Measurements from ENCODE around the gene GSDME. TPM values are rescaled to one million over a fixed set of nuclear protein-coding genes. Genes with fewer than 3 reads are reported as not detected.
"Not testable (repeated sequence)": the region's sequence is repeated elsewhere in the genome, so short reads cannot be mapped to it uniquely, and the experiment has no call there.

Gene GSDME
- total and polyA plus RNA-seq, 7 donors = 4.9 to 32.1 (median 14.1) TPM

DNA sequence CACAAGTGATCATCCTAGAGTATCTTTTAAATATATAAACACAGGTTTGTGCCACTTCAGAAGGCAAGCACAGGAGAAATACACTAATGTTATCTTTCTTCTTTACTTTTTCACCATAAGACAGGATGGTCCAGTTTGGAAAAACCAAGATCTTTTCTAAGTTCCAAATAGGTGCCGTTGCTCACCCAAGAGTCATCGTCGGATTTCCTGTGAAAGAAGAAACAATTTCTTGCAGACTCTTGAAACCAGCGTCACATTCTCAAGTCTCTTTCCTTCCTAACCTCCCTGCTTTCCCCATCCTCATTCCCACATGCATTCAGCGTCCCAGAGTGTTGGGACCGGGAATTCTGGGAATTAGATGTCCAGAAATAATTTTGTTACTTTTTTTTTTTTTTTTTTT is 42.8 kb upstream of the GSDME start:
- Histone ChIP-seq H3K4me1 (no peaks in the 10 kb centered on the region), H3K9me3 (no peaks in the 10 kb centered on the region), H3K27me3 (ENCODE audit: insufficient read depth in 3 of 3, low read length in 2 of 3) (no peaks in the 10 kb centered on the region), H3K27ac (no peak overlapping the region), H3K36me3 (ENCODE audit: insufficient read depth in 1 of 2, low read depth in 1 of 2) (peaks cover 0 to 21% of the 10 kb centered on the region in 2 donors), H3K4me3 (no peak overlapping the region)
- DNase-seq = no peak
- ATAC-seq = no peak
- intact Hi-C loops (cut with DNase I) = no loop called here
- 90 to 97% (median 94%) methylated on average over 6 of the region's 6 CpGs for WGBS, 3 donors
- TF ChIP-seq, protein P1, sequence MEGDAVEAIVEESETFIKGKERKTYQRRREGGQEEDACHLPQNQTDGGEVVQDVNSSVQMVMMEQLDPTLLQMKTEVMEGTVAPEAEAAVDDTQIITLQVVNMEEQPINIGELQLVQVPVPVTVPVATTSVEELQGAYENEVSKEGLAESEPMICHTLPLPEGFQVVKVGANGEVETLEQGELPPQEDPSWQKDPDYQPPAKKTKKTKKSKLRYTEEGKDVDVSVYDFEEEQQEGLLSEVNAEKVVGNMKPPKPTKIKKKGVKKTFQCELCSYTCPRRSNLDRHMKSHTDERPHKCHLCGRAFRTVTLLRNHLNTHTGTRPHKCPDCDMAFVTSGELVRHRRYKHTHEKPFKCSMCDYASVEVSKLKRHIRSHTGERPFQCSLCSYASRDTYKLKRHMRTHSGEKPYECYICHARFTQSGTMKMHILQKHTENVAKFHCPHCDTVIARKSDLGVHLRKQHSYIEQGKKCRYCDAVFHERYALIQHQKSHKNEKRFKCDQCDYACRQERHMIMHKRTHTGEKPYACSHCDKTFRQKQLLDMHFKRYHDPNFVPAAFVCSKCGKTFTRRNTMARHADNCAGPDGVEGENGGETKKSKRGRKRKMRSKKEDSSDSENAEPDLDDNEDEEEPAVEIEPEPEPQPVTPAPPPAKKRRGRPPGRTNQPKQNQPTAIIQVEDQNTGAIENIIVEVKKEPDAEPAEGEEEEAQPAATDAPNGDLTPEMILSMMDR (IDR thresholded peaks at IDR 0.05) = no peak

DNA sequence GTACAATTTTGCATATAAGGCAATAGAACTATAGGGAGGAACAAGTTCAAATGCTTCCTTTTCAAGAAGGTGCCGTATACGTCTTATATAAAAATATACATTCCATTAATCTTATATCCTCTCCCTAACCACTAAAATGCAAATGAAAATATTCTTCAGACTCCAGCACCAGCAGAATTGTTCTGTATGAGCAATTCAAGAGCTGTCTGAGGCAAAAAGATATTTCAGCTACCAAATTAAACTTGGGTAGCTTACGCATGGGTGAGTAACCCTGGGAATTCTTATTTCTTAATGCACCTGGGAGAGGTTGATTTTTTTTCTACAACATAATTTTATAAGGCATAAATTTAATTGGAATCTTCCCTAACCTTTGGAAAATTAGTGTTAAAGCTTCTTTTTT is 42.2 kb upstream of the GSDME start:
- 93 to 99% (median 98%) methylated on average over 3 of the region's 3 CpGs for WGBS, 3 donors
- Histone ChIP-seq H3K4me1 (no peaks in the 10 kb centered on the region), H3K4me3 (no peak overlapping the region), H3K27me3 (ENCODE audit: insufficient read depth in 3 of 3, low read length in 2 of 3) (no peaks in the 10 kb centered on the region), H3K27ac (no peak overlapping the region), H3K36me3 (ENCODE audit: insufficient read depth in 1 of 2, low read depth in 1 of 2) (peaks cover 0 to 21% of the 10 kb centered on the region in 2 donors), H3K9me3 (no peaks in the 10 kb centered on the region)
- TF ChIP-seq, protein P1 (IDR thresholded peaks at IDR 0.05) = no peak
- no peak for ATAC-seq
- DNase-seq = no peak
- intact Hi-C loops (cut with DNase I) = no loop called here

DNA sequence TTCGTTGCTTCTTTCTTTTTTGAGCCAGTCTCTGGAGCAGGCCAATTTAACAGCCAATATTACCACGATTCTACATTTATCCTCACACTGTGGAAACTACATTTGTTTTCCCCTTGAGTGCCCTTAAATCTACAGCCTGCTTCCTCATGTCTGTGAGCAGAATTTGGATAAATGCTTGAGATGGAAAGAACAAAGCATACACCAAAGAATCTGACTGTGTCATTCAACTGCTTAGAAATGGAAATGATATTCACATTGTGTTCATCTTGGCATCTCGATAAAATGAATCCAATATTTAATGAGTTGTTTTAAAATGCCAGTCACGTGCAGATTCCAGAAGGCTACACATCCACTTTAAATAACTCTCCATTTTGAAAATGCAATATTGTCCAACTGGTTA is 41.0 kb upstream of the GSDME start:
- H3K36me3 ChIP-seq (ENCODE audit: insufficient read depth in 1 of 2, low read depth in 1 of 2) = peaks cover 0 to 10% of the 10 kb centered on the region in 2 donors
- intact Hi-C loops (cut with DNase I) = no loop called here
- no peak for ATAC-seq
- WGBS, 3 donors = 55 to 68% (median 59%) methylated on average over 4 of the region's 4 CpGs
- TF ChIP-seq, protein P1 (IDR thresholded peaks at IDR 0.05) = no peak
- DNase-seq = no peak
- no peak overlapping the region for H3K27ac ChIP-seq
- H3K9me3 ChIP-seq = no peaks in the 10 kb centered on the region
- H3K4me3 ChIP-seq = no peak overlapping the region
- no peaks in the 10 kb centered on the region for H3K27me3 ChIP-seq (ENCODE audit: insufficient read depth in 3 of 3, low read length in 2 of 3)
- no peaks in the 10 kb centered on the region for H3K4me1 ChIP-seq

DNA sequence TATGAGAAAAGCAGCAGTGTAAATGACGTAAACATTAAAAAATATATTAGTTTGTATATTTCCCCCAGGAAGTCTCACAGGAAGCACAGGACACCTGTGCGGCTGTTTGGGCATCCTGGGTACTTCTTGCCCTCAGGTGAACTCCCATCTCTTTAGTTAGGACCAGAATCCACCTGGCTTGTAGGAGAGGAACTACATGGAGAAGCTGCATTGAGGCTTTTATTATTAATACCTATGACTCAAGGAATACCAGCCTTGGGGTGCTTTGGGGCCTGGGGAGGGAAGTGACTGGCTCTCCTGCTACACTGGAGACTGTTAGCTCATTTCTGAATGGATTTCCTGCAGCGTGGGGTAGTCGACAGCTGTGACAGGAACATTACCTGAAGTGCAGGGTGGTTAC is 40.0 kb upstream of the GSDME start:
- no peak overlapping the region for H3K27ac ChIP-seq
- 88 to 93% (median 91%) methylated on average over 4 of the region's 4 CpGs for WGBS, 3 donors
- intact Hi-C loops (cut with DNase I) = no loop called here
- no peaks in the 10 kb centered on the region for H3K27me3 ChIP-seq (ENCODE audit: insufficient read depth in 3 of 3, low read length in 2 of 3)
- H3K36me3 ChIP-seq (ENCODE audit: insufficient read depth in 1 of 2, low read depth in 1 of 2) = no peaks in the 10 kb centered on the region
- no peak overlapping the region for H3K4me3 ChIP-seq
- ATAC-seq (peak in 1 of 4 donors; percentile 23), DNase-seq (no peak)
- TF ChIP-seq, protein P1 (IDR thresholded peaks at IDR 0.05) = no peak
- no peaks in the 10 kb centered on the region for H3K4me1 ChIP-seq
- no peaks in the 10 kb centered on the region for H3K9me3 ChIP-seq

DNA sequence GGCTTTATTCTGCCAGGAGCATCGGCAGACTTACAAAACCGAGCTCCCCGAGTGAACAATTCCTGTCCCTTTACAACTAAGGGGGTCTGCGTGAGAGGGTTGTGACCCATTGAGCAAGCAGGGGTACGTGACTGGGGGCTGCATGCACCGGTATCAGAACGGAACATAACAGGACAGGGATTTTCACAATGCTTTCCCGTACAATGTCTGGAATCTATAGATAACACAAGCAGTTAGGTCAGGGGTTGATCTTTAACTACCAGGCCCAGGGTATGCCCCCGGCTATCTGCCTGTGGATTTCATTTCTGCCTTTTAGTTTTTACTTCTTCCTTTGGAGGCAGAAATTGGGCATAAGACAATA is 38.1 kb upstream of the GSDME start:
- H3K9me3 ChIP-seq = no peaks in the 10 kb centered on the region
- ATAC-seq = no peak
- no peaks in the 10 kb centered on the region for H3K36me3 ChIP-seq (ENCODE audit: insufficient read depth in 1 of 2, low read depth in 1 of 2)
- H3K4me3 ChIP-seq = no peak overlapping the region
- no peak for DNase-seq
- TF ChIP-seq, protein P1 (IDR thresholded peaks at IDR 0.05) = no peak
- intact Hi-C loops (cut with DNase I) = no loop called here
- H3K27me3 ChIP-seq (ENCODE audit: insufficient read depth in 3 of 3, low read length in 2 of 3) = no peaks in the 10 kb centered on the region
- no peak overlapping the region for H3K27ac ChIP-seq
- H3K4me1 ChIP-seq = no peaks in the 10 kb centered on the region
- 94 to 98% (median 94%) methylated on average over 9 of the region's 9 CpGs for WGBS, 3 donors

DNA sequence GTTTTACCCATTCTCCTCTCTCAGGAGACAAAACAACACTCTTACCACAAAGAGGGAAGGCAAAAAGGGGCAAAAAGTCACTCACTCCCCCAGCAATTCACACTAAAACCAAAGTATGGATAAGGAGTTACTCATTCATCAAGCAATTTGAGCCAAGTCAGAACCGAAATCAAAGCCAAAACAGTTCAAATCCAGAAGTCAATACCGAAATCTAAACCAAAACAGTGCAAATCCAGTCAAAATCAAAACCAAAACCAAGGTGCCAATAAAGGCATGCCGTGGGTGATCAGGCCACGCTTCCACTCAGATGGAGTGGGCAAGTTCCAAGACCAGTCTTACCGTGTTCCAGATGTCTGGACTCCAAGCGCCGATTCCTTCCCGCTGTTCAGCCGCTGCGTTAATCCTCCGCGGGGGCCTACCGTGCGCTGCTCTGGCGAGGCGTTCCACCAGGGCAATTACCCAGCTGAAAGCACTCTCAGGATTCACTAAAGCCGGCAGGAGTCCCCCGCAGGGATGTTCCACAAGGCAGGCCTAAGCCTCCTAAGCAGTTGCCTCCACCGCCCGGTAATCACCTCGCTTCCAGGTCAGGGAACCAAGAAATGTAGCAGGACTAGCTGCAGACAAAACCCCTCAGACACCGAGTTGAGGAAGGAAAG is 37.6 kb upstream of the GSDME start:
- ATAC-seq; DNase-seq; H3K4me3 ChIP-seq; H3K36me3 ChIP-seq (ENCODE audit: insufficient read depth in 1 of 2, low read depth in 1 of 2); H3K27ac ChIP-seq; H3K9me3 ChIP-seq; H3K4me1 ChIP-seq; H3K27me3 ChIP-seq (ENCODE audit: insufficient read depth in 3 of 3, low read length in 2 of 3); intact Hi-C loops (cut with DNase I): not testable (repeated sequence)
- WGBS, 3 donors = 92 to 94% (median 93%) methylated on average over 22 of the region's 22 CpGs

Measured in psoas muscle (tissue), 8 donors.